UCSD-AML1 (cell line): ENCODE data around the gene NRXN2.

Experiments used
- DNase-seq: peaks from one replicate; lab custom pipeline; 2025; ENCODE audit not compliant: unreplicated experiment; lab: John Stamatoyannopoulos, UW

NRXN2 gene

DNA sequence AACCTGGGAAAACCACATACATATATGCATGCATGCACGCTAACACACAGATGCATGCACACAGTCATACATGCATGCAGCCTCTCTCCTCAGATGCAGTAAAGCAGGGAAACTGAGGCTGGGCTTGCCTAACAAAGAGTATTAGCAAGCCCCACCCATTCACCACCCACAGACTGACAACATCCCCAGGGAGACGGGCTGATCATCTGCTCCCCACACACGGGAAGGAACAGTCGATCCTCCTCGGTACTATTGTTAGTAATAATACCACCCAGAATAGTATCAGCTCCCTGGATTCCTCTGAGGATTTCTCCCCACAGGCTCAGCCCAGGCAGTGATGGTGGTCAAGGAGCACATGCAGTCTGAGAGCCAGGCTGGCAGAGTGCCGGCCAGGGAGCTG, 90.8 kb downstream of the NRXN2 start:
- DNase-seq = no peak

DNA sequence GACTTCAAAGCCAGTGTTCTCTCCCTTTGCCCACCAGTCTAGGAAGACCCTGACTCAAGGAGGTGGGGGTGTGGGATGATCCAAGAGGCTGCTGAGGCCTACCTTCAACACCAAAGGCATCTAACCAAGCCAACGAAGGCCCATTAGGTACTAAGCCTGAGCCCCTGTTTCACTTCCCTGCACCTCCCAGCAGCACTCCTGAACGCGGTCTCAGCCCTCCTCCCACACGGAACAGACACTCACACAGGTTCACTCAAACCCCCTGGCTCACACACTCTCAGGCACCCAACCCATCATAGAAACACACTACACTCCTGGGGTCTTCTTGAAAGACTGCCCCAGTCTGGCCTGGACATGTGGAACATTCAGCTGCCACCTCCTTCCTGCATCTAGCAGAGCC, 91.3 kb downstream of the NRXN2 start:
- no peak for DNase-seq

DNA sequence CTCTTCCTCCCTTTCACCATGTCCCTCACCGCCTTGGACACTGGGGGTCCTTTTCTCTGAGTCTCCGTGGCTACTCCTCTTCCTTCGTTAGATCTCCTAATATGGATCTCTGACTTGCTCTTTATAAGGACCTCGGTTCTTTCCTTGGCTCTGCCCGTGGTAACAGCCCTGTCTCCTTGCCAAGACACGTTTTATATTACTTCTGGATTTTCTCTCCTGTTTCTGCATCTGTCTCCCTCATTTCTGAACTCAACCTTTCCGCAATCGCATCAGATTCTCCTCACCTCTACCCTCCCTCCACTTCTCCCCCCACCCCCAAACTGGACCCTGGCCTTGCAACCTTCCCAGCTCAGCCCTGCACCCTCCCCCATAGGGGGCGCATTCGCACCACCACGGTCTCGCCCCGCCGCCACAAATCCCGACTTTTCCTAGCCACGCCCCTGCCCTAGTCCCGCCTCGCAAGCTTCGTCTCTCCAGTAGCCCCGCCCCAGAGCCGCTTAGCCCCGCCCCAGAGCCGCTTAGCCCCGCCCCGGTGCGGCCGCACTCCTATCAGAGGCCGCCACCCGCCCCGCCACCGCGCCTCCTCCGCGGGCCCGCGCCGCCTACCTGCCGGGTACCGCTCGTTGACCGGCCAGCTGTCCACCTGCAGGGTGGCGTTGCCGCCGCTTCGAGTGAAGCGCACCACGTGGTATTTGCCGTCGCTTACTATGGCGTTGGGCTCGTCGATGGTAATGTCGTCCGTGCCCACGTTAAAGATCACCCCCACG, 93.0 kb downstream of the NRXN2 start:
- DNase-seq = no peak

DNA sequence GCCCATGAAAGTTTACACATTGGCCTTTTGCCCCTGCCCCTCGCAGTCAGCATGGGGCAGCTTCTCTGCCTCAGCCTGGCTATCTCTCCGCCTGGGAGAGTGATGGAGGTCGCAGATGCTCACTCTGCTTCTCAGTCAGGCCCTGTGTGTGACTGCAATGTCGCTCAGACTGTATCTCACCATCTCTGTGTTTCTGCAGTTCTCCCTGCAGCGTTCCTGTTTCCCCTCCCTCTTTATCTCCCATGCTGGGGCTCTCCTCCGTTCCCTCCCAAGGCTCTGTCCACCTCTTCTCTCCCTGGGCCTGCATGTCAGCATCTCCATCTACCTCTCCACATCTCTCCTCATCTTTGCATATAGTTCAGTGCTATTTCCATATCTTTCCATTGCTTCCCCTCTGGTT, 93.9 kb downstream of the NRXN2 start:
- no peak for DNase-seq

DNA sequence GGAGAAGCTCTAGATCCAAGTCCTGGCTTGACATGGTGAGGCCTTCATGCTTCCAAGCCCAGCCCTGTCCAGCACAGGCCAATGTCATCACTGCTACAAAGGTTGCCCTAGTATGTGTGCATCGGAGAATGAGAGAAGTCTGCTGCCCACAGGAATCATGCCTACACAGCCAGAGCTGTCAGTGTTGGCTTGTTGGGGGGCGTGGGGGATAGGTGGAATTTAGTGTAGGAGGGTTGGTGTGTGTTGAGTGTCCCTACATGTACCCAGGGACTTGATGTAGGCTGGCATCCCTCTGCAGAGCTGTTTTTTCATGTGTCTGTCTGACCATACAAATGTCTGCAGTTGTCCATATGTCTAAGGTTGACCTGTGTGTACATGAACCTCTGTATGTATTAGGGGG, 94.4 kb downstream of the NRXN2 start:
- DNase-seq = no peak

DNA sequence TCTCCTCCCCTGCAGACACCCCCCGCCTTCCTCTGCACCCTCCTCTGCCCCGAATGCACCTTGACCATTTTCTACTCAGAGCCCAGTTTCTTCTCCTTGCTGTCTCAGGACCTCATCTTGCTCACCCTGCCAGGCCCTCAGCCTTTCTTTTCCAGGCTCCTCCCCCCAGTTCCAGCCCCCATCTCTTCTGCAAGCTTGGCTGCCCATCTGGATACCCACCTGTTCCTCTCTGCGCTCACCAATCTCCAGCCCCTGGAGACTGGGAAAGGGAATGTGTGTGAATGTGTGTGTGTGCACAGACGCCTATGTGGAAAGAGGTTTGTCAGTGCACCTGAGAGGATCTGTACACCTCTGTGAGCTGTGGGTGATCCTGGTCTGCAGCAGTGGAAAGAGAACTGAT, 95.6 kb downstream of the NRXN2 start:
- no peak for DNase-seq

DNA sequence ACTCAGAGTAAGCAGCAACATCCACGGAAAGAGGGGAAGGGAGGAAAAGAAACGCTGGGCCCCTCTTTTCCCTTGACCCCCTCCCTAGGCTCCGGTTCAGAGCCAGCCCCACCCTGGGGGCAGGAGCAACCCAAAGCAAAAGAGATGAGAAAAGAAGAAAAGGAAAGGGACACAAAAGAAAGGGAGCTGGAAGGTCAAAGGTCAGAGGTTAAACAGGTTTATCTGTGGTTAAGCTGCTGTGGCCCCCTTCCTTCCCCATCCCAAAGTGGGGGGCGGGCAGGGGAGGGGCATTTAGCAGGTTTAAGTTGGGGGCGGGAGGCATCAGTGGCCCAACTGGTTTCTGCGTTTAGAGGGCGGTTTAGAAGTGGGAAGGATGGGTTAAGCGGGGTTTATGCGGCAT, 96.4 kb downstream of the NRXN2 start:
- DNase-seq = no peak

DNA sequence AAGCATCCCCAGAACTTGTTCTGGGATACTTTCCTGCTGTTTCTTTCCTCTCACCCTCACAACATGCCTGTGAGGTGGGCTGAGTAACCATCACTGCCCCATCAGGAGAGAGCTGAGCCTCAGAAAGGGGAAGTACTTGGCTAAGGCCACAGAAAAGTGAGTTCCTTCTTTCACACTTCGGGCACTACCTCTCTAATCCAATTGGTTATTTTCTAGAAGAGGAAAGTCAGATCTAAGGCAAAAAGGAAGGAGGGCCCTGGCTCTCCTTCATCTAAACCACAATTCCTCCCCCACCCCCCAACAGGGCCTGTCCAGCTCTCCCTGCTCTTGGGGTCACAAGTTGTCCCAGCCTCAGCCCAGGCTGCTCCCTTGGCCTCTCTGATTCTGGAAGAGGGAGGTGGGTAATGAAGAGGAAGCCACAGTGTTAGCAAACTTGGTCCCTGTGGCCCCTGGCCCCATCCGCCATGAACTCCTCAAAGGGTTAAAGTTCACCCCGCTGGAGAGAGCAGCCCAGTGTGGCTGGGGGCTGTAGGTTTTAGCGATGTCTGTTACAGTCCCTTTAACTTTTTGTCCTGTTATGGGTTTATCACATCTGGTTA, 98.0 kb downstream of the NRXN2 start:
- peak; percentile 67 for DNase-seq

DNA sequence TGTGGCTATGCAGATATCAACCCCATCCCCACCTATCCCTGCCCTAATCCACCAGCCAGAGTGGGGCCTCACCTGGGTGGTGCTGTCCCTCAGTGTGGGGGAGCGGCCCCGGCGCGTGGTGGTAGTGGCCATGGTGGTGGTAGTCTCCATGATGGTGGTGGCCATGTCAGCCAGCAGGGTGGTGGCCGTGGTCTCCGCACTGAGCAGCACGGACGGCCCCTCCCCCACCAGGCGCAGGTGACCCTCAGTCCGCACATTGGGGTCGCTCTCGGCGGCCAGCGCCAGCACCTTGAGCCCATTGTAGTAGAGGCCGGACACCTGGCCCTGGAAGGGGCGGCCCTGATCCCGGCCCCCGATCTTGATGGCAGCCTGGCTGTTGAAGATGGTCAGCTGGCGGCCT, 100.3 kb downstream of the NRXN2 start:
- no peak for DNase-seq

DNA sequence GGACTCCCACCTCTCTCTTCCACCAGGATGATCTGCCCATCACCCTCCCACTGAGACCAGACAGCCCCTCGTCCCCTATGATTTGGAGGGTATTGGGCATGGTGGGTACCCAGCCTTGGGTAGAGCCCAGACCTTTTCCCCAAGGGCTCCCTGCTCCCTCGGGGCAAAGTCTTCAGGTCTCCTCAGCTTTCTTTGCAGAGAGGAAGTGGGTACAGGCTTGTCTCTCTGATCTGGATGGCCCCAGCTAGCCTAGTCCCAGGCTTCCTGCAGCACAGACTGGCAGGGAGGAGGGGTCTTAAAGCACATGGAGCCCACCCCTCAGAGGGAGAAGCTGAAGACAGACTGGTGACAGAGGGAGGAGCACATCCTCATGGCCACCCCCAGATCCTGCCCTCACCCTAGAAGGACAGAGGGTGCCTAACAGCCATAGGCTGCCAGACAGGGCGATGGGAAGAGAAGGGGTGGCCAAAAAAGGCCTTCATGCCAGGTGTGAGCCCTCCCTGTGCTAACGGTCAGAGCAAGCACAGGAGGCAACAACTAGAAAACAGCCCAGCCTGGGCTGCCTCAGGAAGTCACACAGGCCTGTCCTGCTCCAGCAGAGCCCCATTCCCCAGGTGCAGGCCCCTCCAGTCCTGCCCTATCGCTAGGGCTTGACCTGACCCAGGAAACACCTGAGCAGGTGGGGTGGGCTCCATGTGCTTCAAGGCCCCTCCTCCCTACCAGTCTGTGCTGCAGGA, 101.5 kb downstream of the NRXN2 start:
- DNase-seq = peak; percentile 43

DNA sequence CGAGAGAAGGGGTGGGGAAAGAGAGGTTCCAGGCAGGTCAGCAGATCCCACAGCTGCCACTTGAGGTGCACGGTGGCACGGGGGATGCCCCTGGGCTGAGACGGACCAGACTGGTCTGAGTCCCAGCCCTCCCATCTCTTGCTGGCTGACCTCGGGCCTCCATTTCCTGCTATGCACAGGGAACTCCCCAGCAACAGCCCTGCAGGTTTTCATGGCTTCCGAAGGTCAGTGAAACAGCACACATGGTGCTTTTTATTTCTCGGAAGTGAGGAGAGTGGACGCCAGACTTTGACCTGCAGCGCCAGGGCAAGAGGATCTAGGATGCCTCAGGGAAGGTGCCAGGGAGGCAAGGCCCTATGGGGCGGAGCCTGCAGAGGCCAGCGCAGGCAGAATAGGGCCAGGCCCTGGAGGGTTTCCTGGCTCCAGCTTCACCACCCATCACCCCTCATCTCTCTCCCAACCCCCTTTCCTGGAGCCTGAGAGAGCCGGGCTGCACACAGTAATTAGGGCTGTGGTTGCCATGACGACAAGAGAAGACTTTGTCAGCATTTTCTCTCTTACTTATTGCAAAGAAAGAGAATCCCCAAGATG, 102.5 kb downstream of the NRXN2 start:
- DNase-seq = peak; percentile 70

DNA sequence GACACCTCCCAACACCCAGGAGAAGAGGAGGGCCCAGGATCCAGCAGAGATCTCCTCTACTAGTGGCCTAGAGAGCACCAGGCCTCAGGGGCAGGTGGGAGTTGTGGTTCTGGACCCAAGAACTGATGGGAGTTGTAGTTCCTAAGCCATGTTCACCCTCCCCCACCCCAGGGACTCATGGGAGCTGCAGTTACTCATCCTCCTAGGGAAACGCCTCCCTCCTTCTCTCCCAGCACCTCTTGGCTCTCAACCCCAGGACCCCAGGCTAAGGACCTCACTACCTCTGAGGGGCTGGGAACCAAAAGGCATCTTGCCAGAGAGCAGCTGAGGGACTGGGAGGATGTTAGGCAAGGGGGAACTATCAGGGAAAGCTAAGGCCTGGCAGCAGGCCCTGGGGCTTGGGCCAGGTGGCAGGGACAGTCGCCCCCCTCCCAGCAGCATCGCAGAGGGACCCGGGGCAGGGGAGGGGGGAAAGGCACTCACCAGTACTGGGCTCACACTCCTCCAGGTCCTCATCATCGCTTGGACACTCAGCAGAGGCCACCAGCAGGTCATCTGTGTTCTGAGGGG, 103.1 kb downstream of the NRXN2 start:
- peak; percentile 73 for DNase-seq

DNA sequence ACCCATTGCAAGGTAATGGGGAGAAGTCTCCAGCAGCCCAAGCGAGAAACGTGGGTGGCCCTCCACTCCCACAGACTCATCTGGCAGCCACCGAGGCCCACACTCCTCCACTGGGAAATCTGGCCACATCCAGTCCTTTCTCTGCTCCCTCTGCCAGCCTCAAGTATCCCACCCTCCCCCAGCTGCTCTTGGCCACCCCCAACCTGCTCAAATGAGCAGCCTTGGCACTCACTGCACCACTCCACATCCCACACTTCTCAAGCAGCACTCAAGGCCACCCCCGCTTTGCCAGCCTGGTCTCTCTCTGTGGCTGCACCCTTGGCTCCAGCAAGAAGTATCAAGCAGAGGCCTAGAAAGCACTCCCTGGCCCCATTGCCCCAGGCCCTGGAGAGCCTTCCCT, 103.8 kb downstream of the NRXN2 start:
- DNase-seq = no peak

DNA sequence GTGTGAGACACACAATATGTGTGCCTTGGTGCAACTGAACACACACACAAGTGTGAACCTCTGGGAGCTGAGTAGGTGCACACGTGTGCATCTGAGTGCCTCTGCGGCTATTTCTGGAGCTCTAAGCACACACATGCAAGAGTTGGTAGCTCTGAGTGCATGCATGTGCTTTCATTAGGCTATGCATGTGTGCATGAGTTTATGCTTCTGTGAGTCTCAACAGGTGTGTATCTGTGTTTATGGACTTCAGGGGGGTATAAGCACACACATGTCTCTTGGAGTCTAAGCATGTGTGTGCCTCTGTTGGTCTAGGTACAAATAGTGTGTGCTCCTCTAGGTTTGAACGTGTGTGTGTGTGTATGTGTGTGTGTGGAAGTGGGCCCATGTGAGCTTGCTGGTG, 106.2 kb downstream of the NRXN2 start:
- no peak for DNase-seq

DNA sequence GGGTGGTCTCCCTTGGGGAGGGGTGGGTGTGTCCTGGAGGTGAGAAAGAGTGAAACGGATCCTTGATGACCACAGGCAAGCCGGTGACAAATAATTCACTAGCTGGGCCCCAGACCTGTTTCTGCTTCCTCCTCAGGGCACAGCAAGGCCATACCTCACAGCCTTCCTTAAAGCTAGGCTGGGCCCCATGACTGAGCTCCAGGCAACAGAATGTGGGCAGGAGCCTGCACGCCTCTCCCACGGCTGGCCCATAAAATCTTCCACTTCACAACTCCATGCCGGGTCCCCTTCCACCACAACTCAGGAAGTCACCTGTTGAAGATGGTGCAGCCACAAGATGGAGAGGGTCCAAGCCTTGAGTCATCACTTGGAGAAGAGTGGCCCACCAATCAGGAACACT, 108.1 kb downstream of the NRXN2 start:
- peak; percentile 26 for DNase-seq

DNA sequence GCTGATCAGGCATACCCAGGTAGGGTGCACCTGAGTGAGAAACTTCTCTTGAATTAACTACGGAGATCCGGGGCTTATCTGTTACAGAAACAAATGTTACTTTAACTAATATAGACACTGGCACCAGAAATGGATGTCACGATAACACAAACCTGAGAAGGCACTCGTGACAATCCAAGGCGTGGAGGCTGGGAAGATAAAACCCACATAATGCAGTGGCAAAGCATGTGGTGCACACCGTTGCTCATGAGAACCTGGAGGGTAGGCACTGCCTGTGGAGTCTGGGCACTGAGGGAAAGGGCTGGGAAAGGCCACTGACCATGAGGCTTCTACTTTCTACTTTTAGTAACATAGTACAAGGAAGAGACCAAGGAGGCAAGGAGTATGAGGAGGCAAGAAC, 109.3 kb downstream of the NRXN2 start:
- no peak for DNase-seq

DNA sequence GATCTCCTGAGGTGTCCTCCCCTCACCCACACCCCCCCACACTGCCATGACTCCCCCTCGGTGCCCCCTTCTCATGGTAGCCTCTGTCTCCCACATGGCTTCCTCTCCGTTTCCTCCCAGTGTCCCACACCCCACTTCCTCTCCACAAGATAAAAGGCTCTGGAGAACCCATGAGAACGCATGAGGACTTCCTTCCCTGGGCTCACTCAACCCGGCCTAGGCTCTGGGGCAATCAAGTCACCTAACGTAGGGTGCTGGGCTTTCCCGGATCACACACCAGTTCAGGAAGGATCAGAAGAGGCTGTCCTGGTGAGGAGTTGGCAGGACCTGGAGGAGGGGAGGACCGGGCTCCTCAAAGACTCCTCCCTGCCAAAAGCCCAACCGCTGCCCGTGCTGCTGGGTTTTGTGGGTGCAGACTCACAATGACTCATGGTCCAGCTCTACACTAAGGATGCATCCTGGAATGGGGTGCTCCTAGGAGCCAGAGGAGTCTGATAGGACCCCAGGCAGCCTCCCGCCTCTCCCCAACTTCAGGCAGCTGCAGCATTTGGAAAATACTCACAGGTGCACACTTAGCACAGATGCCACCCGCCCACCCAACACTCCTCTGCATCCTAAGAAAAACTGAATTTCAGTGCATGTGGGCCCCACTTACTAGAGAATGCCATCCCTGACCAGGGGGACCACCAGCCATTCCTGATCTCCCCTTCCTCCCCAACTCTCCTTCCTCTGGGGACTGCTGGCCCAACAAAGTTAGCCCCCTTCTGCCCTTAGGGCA, 110.9 kb downstream of the NRXN2 start:
- peak; percentile 78 for DNase-seq

DNA sequence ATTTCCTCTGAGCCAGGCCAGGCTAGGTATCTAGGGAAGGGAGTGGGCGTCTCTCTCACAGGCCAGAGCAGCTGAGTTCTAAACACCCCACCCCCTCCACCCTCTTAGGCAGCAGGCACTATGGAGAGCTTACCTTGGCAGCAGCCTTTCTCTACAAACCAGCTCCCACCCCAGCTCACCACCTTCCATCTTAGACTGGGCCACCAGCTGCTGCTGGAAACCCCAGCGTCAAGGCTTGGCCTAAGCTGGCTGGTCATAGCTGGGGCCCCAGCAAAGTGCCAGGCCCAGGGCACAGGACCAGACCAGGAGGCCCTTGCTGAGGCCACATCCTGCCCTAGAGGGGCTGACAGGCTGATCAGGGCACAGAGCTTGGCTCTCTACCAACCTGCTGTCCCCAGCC, 111.8 kb downstream of the NRXN2 start:
- DNase-seq = no peak

DNA sequence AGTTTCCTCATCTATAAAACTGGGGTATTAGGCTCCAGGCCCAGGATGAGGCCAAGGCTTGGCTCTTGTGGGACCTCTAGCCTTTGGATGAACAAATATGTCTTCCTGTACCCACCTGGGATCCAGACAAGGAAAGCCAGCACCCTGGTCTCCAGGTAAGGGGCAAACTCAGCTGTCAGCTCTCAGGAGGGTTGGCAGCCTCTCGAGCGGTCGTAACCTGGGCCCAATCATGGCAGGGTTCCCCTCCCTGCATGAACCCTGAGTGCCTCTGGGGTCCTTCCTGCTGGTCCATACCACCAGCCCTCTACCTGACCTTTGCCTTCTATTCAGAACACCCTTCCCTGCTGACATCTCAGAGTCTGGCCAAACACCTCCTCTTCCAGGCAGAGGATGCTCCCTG, 112.4 kb downstream of the NRXN2 start:
- DNase-seq = no peak

DNA sequence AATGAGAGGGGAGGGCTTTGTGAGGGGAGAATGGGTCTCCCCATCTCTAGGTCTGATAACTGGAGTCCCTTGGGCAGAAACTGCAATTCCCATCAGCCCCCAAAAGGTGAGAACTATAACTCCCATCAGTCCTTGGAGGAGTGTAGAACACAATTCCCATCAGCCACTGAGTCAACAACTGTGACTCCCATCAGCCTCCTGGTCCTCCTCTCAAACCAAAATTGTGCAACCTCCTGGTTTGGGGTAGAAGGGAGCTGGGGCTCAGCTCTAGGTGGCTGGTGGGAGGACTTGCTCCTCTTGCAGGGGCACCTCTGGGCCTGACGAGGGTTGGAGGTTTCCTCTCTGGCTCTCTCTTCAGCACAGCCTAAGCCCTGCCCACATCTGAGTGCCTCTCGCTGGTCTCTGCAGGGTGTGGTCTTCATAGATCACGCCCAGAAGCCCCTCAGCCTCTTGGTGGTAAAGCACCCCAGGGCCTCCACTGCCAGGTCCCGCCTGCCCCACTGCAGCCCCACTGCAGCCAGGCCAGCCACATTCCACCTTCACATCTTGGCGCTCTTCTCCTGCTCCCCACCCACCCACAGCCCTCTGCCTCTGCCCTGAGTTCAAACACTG, 113.5 kb downstream of the NRXN2 start:
- no peak for DNase-seq
